ENCODE measurements around the gene ZNF655.
A peak's percentile ranks its signal among the peaks of the same experiment; 100 is the strongest.

The ZNF655 gene

GRCh38 chr7:99601656-99602310 lies 43.3 kb downstream of the ZNF655 start:
- no peak for DNase-seq (ENCODE audit: low read depth in 1 of 2, low spot score in 1 of 2)

- DNase-seq (ENCODE audit: low read depth in 1 of 2, low spot score in 1 of 2), result no peak
Measured at GRCh38 chr7:99605527-99605926, 47.1 kb downstream of the ZNF655 start.

GRCh38 chr7:99606531-99606930 lies 48.1 kb downstream of the ZNF655 start:
- DNase-seq (ENCODE audit: low read depth in 1 of 2, low spot score in 1 of 2), result no peak

- no peak for DNase-seq (ENCODE audit: low read depth in 1 of 2, low spot score in 1 of 2)
Measured at GRCh38 chr7:99607548-99607947, 49.1 kb downstream of the ZNF655 start.

GRCh38 chr7:99614495-99614894 lies 56.1 kb downstream of the ZNF655 start:
- no peak for DNase-seq (ENCODE audit: low read depth in 1 of 2, low spot score in 1 of 2)

GRCh38 chr7:99615989-99616358 lies 57.5 kb downstream of the ZNF655 start:
- no peak for DNase-seq (ENCODE audit: low read depth in 1 of 2, low spot score in 1 of 2)

GRCh38 chr7:99616359-99617191 lies 58.1 kb downstream of the ZNF655 start, which contains the start of gene ZSCAN25:
TSS of gene ZSCAN25 (plus strand) at chr7:99616946. CDS start at chr7:99619607, 2,661 bp downstream.
- peak; percentile 73 to 75 for DNase-seq (ENCODE audit: low read depth in 1 of 2, low spot score in 1 of 2)

GRCh38 chr7:99617192-99617781 lies 58.8 kb downstream of the ZNF655 start:
- no peak for DNase-seq (ENCODE audit: low read depth in 1 of 2, low spot score in 1 of 2)

- no peak for DNase-seq (ENCODE audit: low read depth in 1 of 2, low spot score in 1 of 2)
Measured at GRCh38 chr7:99618726-99619125, 60.3 kb downstream of the ZNF655 start.

GRCh38 chr7:99619571-99620130 lies 61.2 kb downstream of the ZNF655 start:
- DNase-seq (ENCODE audit: low read depth in 1 of 2, low spot score in 1 of 2), result no peak

GRCh38 chr7:99621271-99621670 lies 62.8 kb downstream of the ZNF655 start:
- no peak for DNase-seq (ENCODE audit: low read depth in 1 of 2, low spot score in 1 of 2)

- no peak for DNase-seq (ENCODE audit: low read depth in 1 of 2, low spot score in 1 of 2)
Measured at GRCh38 chr7:99622596-99622995, 64.2 kb downstream of the ZNF655 start.

- no peak for DNase-seq (ENCODE audit: low read depth in 1 of 2, low spot score in 1 of 2)
Measured at GRCh38 chr7:99623091-99623693, 64.8 kb downstream of the ZNF655 start.

GRCh38 chr7:99623702-99624447 lies 65.4 kb downstream of the ZNF655 start:
- no peak for DNase-seq (ENCODE audit: low read depth in 1 of 2, low spot score in 1 of 2)

- peak; percentile 34 for DNase-seq (ENCODE audit: low read depth in 1 of 2, low spot score in 1 of 2)
Measured at GRCh38 chr7:99624484-99624883, 66.0 kb downstream of the ZNF655 start.

GRCh38 chr7:99625321-99625720 lies 66.9 kb downstream of the ZNF655 start:
- DNase-seq (ENCODE audit: low read depth in 1 of 2, low spot score in 1 of 2), result no peak

GRCh38 chr7:99625961-99626360 lies 67.5 kb downstream of the ZNF655 start:
- DNase-seq (ENCODE audit: low read depth in 1 of 2, low spot score in 1 of 2), result no peak

Measured in activated T-helper 1 cell treated with anti-CD3 and anti-CD28 coated beads, Interleukin-2, amount 50 U/mL, for 16 hours (primary cell).